ENCODE results near the gene RPA3. TPM values are rescaled to one million over a fixed set of nuclear protein-coding genes. Genes with fewer than 3 reads are reported as not detected.

Gene RPA3
- total and polyA plus RNA-seq, 9 of the 15 experiments (the other 6 are each of a cell fraction or from before 2014, with no cell fraction given): 68.5 to 265 (median 125) TPM

DNA sequence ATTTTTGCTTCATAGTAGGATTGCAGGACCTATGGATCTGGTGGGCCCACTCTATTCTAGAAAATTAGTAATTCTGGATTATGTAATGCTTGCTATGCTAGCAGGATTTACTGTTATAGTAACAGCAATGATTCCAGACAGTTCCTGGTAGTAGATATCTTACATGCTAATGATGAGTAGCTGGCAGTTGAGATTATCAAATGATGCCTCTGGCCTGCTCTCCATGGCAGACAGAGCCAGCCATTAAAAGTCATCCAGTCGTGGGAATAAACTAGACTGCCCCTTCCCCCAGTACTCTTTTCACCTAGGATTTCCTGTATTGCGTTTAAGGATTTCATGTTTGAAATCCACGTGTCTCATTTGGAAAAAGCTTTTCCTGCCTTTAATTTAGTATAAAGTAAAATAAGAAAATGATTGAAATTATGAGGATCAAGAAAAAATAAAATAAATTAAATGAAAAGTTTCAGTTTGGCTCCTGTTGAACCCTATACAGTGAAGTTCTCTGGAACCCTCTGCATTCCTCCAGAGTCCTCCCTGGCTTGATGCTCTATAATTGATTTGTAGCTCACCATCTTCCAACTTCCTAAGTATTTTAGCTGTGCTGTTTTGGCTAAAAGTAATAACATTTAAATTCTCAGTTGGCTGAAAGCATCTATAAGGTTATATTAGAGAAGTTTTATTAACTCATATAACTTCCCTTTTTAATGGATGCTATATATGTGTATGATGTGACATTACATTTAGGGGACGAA, 63.3 kb downstream of the RPA3 start:
- no peak overlapping the region for H3K4me2 ChIP-seq (ENCODE audit: insufficient read depth, low read length)
- H3K36me3 ChIP-seq (ENCODE audit: control insufficient read depth, insufficient read depth, low read length): no peaks in the 10 kb centered on the region
- H2AFZ ChIP-seq (ENCODE audit: low read depth, low read length): no peak overlapping the region
- in situ Hi-C loops (cut with MboI) (no loop called here), intact Hi-C loops (cut with micrococcal nuclease) (no loop called here)
- H3K27me3 ChIP-seq (ENCODE audit: control insufficient read depth in 2 of 2, insufficient read depth in 2 of 2, low read length in 2 of 2): no peaks in the 10 kb centered on the region
- H3K27ac ChIP-seq (ENCODE audit: extremely low read depth, low read depth, low read length): no peak overlapping the region
- H3K4me3 ChIP-seq: no peak overlapping the region
- H3K4me1 ChIP-seq (replicated peaks in 1 of 2; ENCODE audit: control insufficient read depth in 2 of 2, insufficient read depth in 2 of 2, low read length in 2 of 2): peaks cover 0 to 6% of the 10 kb centered on the region in 2 experiments; a peak in 2 of 5 replicates
- peaks cover 13% of the 10 kb centered on the region; the same call in 1 of the 3 replicates for H3K79me2 ChIP-seq (ENCODE audit: control insufficient read depth, insufficient read depth, low read length)
- ATAC-seq (no peak), FAIRE-seq (no peak), DNase-seq (ENCODE audit: extremely low read depth in 1 of 4, low spot score in 3 of 4) (no peak)
- no peak overlapping the region for H3K9ac ChIP-seq (ENCODE audit: insufficient read depth in 1 of 2, low read depth in 2 of 2, low read length in 2 of 2)
- H3K9me3 ChIP-seq (replicated peaks; ENCODE audit: control insufficient read depth, insufficient read depth, low read depth, low read length): no peaks in the 10 kb centered on the region
- WGBS (ENCODE audit: insufficient coverage, low coverage, missing lambda C conversion rate): 44% methylated on average over 4 of the region's 4 CpGs
- CTCF ChIA-PET (ENCODE audit: low intra/inter-chr PET ratio): interaction anchor here (1.0 kb wide), 1 partner anchor 562 kb away, joined by 3 read pairs; no protein-coding TSS in a partner anchor
- no peaks in the 10 kb centered on the region for H3K9me1 ChIP-seq (ENCODE audit: control insufficient read depth, insufficient read depth, low read length)
- POLR2A ChIA-PET: no interaction called here
- H4K20me1 ChIP-seq (replicated peaks; ENCODE audit: control insufficient read depth, insufficient read depth, low read length): no peaks in the 10 kb centered on the region
- no TSS peak for BruUV-seq (replicated peaks)
- TF ChIP-seq NR2F6 (CRISPR knock-in tag; IDR thresholded peaks at IDR 0.05): no peak
- TF ChIP-seq FOXJ3 (CRISPR knock-in tag; IDR thresholded peaks at IDR 0.05): no peak
- no peak for TF ChIP-seq RUNX1 (IDR thresholded peaks at IDR 0.05; ENCODE audit: low read depth)
- TF ChIP-seq MCM5 (IDR thresholded peaks at IDR 0.05; ENCODE audit: low read depth): no peak
- no peak for TF ChIP-seq TBL1XR1 (IDR thresholded peaks at IDR 0.05; ENCODE audit: low read length in 2 of 2)
- no peak for TF ChIP-seq ZBED1 (IDR thresholded peaks at IDR 0.05)
- no peak for TF ChIP-seq ZBTB26 (CRISPR knock-in tag; IDR thresholded peaks at IDR 0.05)
- no peak for TF ChIP-seq FOXJ2 (tag; IDR thresholded peaks at IDR 0.05)
- no peak for TF ChIP-seq SIRT6 (IDR thresholded peaks at IDR 0.05; ENCODE audit: low read depth, low read length)
- no peak for TF ChIP-seq ZBTB40 (IDR thresholded peaks at IDR 0.05)
- TF ChIP-seq ZBTB40 (CRISPR knock-in tag; IDR thresholded peaks at IDR 0.05): no peak
- TF ChIP-seq, protein P1, sequence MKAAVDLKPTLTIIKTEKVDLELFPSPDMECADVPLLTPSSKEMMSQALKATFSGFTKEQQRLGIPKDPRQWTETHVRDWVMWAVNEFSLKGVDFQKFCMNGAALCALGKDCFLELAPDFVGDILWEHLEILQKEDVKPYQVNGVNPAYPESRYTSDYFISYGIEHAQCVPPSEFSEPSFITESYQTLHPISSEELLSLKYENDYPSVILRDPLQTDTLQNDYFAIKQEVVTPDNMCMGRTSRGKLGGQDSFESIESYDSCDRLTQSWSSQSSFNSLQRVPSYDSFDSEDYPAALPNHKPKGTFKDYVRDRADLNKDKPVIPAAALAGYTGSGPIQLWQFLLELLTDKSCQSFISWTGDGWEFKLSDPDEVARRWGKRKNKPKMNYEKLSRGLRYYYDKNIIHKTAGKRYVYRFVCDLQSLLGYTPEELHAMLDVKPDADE (conservative IDR thresholded peaks at IDR 0.05; ENCODE audit: control insufficient read depth, low read depth, low read length): no peak
